ENCODE results near the gene NHLH1.

NHLH1 gene

DNA sequence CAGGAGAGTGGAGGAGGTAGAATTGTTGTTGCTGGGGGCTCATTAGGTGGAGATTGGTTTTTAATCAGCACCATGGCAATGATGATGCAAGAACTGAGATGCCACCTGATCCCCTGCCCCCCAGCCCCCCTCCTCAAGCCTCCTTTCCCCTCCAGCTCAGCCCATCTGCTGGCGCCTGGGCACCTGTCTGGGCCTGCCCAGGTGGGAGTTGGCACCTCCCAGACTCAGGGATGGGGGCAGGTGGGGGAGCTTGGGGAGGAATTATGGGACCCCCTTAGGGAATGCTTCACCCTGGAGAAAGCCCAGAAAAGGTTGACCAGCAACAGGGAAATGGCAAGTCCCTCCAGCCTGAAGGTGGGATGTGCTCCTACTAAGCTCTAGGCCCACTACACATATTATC lies 1.5 kb upstream of the NHLH1 start:
- no peak for ATAC-seq (ENCODE audit: insufficient read depth, low read depth)
- no peak overlapping the region for H2AFZ ChIP-seq (ENCODE audit: low read depth, low read length)
- no peak overlapping the region for H3K4me2 ChIP-seq (ENCODE audit: insufficient read depth, low read length)
- no peaks in the 10 kb centered on the region for H3K9me3 ChIP-seq (ENCODE audit: insufficient read depth, low read length, severe bottlenecking)
- H4K20me1 ChIP-seq (ENCODE audit: insufficient read depth, low read length) = no peaks in the 10 kb centered on the region
- no peaks in the 10 kb centered on the region for H3K79me2 ChIP-seq (ENCODE audit: insufficient read depth, low read length)
- no peak overlapping the region for H3K9ac ChIP-seq (ENCODE audit: low read depth, low read length)
- no peak overlapping the region for H3K4me3 ChIP-seq (ENCODE audit: low read depth in 1 of 2, low read length in 2 of 2)
- H3K36me3 ChIP-seq (ENCODE audit: insufficient read depth, low read length) = no peaks in the 10 kb centered on the region; the same call in 1 of the 2 replicates
- DNase-seq = no peak
- TF ChIP-seq, protein P1, sequence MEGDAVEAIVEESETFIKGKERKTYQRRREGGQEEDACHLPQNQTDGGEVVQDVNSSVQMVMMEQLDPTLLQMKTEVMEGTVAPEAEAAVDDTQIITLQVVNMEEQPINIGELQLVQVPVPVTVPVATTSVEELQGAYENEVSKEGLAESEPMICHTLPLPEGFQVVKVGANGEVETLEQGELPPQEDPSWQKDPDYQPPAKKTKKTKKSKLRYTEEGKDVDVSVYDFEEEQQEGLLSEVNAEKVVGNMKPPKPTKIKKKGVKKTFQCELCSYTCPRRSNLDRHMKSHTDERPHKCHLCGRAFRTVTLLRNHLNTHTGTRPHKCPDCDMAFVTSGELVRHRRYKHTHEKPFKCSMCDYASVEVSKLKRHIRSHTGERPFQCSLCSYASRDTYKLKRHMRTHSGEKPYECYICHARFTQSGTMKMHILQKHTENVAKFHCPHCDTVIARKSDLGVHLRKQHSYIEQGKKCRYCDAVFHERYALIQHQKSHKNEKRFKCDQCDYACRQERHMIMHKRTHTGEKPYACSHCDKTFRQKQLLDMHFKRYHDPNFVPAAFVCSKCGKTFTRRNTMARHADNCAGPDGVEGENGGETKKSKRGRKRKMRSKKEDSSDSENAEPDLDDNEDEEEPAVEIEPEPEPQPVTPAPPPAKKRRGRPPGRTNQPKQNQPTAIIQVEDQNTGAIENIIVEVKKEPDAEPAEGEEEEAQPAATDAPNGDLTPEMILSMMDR (IDR thresholded peaks at IDR 0.05; ENCODE audit: borderline replicate concordance, extremely low read depth, low read length, poor library complexity, severe bottlenecking) = no peak
- TF ChIP-seq EZH2 (IDR thresholded peaks at IDR 0.05; ENCODE audit: borderline replicate concordance, low read depth, low read length, severe bottlenecking) = no peak
- H3K27ac ChIP-seq (ENCODE audit: low read length) = no peak overlapping the region
- peaks cover 4% of the 10 kb centered on the region for H3K27me3 ChIP-seq (ENCODE audit: insufficient read depth, low read length, poor library complexity)
- no peaks in the 10 kb centered on the region for H3K4me1 ChIP-seq (ENCODE audit: insufficient read depth, low read length)

DNA sequence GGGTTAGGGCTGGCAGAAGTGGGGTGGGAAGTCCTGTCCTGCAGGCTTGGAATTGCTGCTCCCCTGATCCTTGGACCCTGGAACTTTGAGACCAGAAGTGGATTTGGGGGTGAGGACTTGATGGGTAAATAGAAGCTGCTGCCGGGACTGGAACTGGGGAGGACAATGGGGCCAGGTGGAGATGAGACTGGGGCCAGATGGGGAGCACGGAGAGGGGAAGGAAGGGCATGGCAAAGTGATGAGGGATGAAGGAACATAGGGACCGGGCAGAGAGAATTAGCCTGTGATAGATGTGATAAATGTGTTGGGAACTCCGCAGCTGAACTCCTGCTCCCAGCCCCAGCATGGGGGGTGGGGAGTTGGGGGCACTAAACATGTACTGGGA lies 637 bp downstream of the NHLH1 start:
- H3K4me3 ChIP-seq (ENCODE audit: low read depth in 1 of 2, low read length in 2 of 2) = no peak overlapping the region
- no peak overlapping the region for H3K27ac ChIP-seq (ENCODE audit: low read length)
- H3K27me3 ChIP-seq (ENCODE audit: insufficient read depth, low read length, poor library complexity) = peaks cover 4% of the 10 kb centered on the region
- no peak overlapping the region for H2AFZ ChIP-seq (ENCODE audit: low read depth, low read length)
- TF ChIP-seq, protein P1 (IDR thresholded peaks at IDR 0.05; ENCODE audit: borderline replicate concordance, extremely low read depth, low read length, poor library complexity, severe bottlenecking) = no peak
- TF ChIP-seq EZH2 (IDR thresholded peaks at IDR 0.05; ENCODE audit: borderline replicate concordance, low read depth, low read length, severe bottlenecking) = no peak
- ATAC-seq (ENCODE audit: insufficient read depth, low read depth) (no peak), DNase-seq (no peak)
- H3K4me1 ChIP-seq (ENCODE audit: insufficient read depth, low read length) = no peaks in the 10 kb centered on the region
- no peak overlapping the region for H3K9ac ChIP-seq (ENCODE audit: low read depth, low read length)
- no peaks in the 10 kb centered on the region for H4K20me1 ChIP-seq (ENCODE audit: insufficient read depth, low read length)
- no peaks in the 10 kb centered on the region for H3K36me3 ChIP-seq (ENCODE audit: insufficient read depth, low read length)
- H3K79me2 ChIP-seq (ENCODE audit: insufficient read depth, low read length) = no peaks in the 10 kb centered on the region
- no peak overlapping the region for H3K4me2 ChIP-seq (ENCODE audit: insufficient read depth, low read length)
- no peaks in the 10 kb centered on the region for H3K9me3 ChIP-seq (ENCODE audit: insufficient read depth, low read length, severe bottlenecking)

DNA sequence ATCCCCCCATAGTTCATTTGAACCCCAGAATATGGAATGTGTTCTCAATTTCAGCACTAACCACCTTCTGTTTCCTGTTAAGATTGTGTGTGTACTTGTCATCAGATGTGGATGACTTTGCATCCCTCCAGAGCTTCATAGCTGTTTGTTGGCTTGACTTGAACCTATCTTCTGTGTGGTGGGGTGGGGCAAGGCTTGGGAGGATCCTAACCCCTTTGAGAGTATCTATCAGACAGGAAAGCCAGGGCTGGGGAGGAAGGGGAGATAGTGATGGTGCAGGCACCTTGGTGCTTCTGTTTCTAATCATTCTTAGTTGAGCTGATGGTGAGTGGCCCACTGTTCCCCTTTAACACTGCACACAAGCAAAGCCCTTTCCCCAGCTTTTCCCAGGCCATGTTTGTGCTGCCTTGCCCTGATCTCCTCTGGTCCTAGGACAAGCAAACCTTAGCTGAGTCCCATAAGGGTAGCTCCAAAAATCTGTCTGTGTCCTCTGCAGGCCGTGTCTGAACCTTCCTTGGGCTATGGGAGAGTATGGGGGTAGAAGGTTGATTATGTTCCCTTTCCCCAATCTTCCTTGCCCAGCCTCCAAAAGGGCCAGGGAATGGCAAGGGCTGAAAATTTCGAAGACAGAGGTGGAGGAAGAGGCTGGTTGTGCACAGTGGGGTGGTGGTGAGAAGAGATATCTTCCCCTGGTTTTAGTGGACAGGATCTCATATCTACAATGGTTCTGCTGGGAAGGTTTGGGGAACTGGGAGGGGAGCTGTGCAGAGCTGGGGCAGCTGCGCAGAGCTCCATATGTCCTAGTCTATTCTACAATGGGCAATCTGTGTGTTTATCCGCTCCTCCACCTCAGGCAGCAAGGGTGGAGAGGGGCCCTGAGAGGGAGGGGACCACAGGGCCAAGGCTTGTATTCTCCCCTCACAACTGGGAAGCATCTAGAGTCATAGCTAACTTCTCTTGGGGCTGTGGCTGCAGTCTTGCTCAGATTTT lies 1.4 kb downstream of the NHLH1 start:
- Histone ChIP-seq H3K4me1 (ENCODE audit: insufficient read depth, low read length) (no peaks in the 10 kb centered on the region), H3K79me2 (ENCODE audit: insufficient read depth, low read length) (no peaks in the 10 kb centered on the region), H3K9me3 (ENCODE audit: insufficient read depth, low read length, severe bottlenecking) (no peaks in the 10 kb centered on the region), H3K4me3 (ENCODE audit: low read depth in 1 of 2, low read length in 2 of 2) (no peak overlapping the region), H2AFZ (ENCODE audit: low read depth, low read length) (no peak overlapping the region), H3K36me3 (ENCODE audit: insufficient read depth, low read length) (no peaks in the 10 kb centered on the region), H3K4me2 (ENCODE audit: insufficient read depth, low read length) (no peak overlapping the region), H3K9ac (ENCODE audit: low read depth, low read length) (no peak overlapping the region), H3K27me3 (ENCODE audit: insufficient read depth, low read length, poor library complexity) (peaks cover 4% of the 10 kb centered on the region), H3K27ac (ENCODE audit: low read length) (no peak overlapping the region), H4K20me1 (ENCODE audit: insufficient read depth, low read length) (no peaks in the 10 kb centered on the region)
- DNase-seq = no peak
- TF ChIP-seq, protein P1 (IDR thresholded peaks at IDR 0.05; ENCODE audit: borderline replicate concordance, extremely low read depth, low read length, poor library complexity, severe bottlenecking) = no peak
- TF ChIP-seq EZH2 (IDR thresholded peaks at IDR 0.05; ENCODE audit: borderline replicate concordance, low read depth, low read length, severe bottlenecking) = no peak
- ATAC-seq (ENCODE audit: insufficient read depth, low read depth) = peak; percentile 42; the same call in 2 of the 3 replicates

Data from DND-41 (cell line).